Loucy (cell line): Measurements from ENCODE around the gene SH3RF2.

ENCODE experiments used
- CTCF ChIP-seq: fragments of 200-600 bp; sonication (generic); conservative IDR thresholded peaks from 2 replicates; pipeline ENCODE4 v1.5.1; 2014; ENCODE audit warnings: mild to moderate bottlenecking, antibody characterized with exemption, low read length
- EZH2phosphoT487 ChIP-seq: fragments of 200-600 bp; IDR thresholded peaks from 2 replicates; pipeline ENCODE4 v1.6.1; 2018; ENCODE audit warnings: antibody characterized with exemption, mild to moderate bottlenecking, moderate library complexity, borderline replicate concordance

GRCh38 chr5:146078566-146078965 is 142.2 kb downstream of the SH3RF2 start:
- TF ChIP-seq CTCF = no peak
- no peak for TF ChIP-seq EZH2phosphoT487
